HG02884 (cell line): ENCODE data around the gene EPHA4.

Source experiments
- ATAC-seq: cut with Tn5 transposase; IDR thresholded peaks from one replicate; pipeline ENCODE4 v1.9.1; 2021; ENCODE audit warnings: mild to moderate bottlenecking, moderate library complexity; ENCODE audit not compliant: unreplicated experiment

EPHA4 gene

DNA sequence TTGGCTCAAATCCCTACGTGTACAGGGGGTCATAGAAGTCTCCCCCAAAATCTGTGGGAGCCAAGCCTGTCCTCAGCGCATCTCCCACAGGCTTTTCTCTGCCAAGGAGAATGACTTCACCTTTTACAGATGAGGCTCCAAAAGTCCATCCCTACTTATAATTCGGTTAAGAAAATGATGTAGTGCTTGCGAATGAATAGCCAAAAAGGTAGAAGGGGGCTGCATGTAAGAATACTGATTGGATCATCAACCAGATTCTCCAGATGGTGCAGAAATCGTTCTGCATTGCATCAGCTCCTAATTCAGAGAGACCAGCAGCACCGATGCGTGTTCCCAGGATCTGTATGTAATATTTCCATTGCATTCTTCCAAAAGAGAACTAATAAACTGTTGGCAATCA, 91.9 kb downstream of the EPHA4 start:
- ATAC-seq: no peak

DNA sequence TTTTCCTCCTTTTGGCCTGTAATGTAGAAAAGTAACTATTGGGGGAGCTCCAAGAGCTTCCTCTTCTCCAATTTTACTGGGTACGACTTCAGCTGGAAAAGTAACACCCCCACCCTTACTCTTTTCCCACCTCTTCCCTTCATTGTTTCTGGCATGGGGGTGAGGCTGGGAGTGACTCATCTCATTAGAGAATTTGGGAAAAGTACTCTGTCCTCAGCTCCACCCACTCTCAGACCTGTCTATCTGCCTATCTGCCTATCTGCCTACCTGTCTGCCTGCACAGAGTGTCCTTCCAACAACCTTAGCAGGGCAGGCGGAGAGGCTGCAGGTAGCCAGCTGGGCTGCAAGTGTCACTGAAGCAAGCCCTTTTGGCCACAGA, 93.6 kb downstream of the EPHA4 start:
- no peak for ATAC-seq

DNA sequence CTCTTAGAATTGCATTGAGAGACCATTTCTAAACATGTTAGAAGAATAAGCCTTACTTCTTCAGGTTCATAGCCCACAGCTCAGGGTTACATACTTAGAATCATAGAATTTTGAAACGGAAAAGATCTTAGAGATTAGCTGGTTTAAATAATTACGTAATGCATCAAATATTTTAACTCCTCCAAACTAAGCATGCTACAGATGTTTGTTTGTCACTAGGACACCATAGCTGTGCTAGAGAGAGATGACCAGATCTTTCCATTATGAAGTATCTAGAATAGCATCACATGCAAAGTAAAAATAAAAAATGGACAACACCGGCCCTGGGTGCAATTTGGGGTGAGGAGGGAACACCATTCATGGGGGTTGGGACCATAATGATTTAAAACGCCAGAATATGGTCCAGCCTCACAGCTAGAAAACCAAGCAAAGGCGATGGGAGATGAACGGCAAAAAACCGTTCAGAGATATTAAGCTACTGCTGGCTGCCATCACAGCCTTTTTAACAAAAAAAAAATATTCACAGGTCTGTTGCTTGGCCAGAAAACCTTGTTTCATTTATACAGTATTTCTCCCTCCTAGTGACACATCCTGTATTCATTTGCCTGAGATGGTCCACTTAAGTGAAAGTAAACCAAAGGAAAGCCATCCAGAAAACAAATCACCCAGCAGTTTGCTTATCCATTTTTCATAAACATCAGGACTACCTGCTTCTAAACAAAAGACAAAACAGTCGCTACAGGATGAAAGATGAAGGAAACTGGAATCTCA, 94.2 kb downstream of the EPHA4 start:
- no peak for ATAC-seq

DNA sequence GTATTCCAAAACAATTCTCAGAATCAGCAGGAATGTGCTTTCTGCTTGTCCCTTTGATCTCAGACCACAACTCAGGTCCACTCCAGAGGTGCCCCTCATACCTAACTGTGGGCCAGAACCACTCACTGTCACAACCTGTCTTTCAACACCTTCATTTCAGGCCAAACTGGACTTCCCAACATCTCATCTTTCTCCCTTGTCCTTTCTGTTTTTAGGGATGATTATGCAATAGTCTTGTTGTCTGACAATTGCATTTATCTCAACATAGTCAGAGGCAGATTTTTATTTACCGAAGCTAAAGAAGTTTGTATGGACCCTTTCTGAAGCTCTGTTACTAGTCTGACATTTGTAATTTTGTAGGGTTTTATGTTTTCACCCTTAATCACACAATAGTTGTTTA, 95.9 kb downstream of the EPHA4 start:
- no peak for ATAC-seq

DNA sequence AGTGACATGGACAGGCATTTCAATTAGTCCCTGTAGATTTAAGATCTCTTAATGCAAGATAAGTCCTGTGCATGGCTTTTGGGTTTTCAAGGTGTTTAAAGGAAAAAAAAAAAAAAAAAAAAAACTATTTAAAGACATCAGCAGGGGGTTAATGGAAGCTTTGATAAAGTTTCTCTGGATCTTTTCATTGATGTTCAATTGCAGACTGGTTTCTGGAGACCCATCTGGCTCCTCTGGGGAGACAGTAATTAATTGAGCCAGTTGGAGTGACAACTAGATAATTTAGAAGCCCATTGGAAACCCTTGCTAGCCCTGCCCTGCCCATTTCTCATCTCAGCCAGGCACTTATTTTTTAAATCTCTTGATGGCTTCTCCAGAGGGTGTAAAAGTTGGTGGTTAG, 98.7 kb downstream of the EPHA4 start:
- no peak for ATAC-seq

DNA sequence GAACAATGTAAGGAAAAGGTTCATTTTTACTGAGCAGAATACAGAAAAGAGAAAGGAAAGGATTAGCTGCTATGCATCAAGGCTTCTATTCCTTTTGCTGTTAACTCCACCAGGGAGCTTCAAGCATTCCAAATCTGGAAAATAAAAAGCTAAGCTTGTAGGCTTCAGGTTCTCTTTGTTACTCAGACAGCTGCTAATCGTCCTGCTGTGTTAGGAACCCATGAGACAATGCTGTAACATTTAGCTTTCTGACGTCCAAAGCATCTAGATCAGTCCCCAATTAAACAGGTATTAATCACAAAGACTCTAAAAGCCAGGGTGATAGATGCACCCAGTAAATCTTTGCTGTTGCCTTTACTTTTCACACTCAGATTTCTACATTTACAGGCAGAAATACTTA, 103.8 kb downstream of the EPHA4 start:
- ATAC-seq: no peak

DNA sequence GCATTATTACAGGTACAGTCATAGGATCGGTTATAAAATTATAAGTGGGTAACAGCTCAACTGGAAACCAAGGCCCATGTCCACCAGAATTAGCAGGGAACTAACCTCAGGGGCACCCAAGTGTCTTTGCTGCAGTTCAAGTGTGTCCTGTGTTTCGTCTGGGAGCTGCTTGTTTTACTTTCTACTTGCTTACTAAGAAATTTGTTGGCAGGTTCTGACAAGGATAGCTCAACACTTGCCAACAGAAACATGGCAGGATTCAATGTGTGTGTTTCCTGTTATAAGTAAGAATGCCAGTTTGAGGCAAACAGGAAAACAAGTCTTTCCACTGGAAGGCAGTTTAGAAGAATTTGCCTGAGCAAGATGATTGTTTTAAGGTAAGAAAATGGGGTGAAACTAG, 104.5 kb downstream of the EPHA4 start:
- ATAC-seq: no peak

DNA sequence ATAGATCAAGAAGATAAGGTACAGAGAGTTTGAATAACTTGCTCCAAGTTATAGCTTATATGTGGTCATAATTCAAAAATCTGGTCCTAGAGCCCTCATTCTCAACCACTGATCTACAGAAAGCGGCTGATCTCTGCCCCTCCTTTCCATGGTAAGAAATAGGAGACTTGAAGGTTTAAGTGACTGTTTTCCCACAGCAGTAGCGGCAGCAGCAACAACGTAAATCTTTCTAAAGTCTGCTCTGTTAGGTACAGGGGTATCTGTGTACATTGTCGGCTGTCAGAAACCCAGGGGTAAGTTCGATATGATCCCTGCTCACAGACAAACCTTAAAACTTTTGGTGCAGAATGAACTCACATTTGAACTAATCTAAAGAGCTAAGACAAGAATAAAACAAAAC, 105.4 kb downstream of the EPHA4 start:
- ATAC-seq: no peak

DNA sequence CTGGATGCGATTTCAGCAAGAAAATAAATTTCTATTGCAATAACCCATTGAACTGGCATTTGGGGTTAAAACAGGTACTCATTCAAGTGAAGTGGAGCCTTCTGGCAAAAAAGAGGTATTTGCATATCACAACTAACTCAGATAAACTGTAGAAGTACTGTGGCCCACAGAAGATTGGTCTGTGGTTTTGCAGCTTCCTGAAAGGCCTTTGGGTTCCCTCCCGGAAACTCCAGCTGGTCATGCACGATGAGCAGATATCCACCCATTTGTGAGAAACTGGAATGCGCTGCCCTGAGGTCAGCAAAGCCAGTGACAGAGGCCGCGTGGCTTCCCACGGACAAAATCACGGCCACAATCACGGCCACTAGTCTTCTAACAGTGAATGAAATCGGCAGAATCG, 106.3 kb downstream of the EPHA4 start:
- peak; percentile 70 for ATAC-seq

DNA sequence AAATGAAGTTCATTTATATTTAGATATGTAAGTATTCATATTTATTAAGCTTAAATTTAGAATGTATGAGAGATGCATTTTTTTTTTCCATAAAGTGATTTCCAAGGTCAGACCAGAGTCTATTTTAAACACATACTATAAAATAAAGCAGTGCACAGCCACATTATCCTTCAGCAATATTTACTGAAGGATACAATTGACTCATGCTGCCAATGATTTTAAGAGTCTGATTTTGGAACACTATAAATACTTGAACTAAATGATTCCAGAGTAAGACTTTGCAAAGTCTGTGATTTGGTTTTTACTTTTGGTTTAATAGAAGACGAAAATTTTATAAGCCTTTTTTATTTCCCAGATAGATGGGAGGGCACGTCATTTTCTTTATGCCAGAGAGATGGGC, 107.1 kb downstream of the EPHA4 start:
- ATAC-seq: no peak

DNA sequence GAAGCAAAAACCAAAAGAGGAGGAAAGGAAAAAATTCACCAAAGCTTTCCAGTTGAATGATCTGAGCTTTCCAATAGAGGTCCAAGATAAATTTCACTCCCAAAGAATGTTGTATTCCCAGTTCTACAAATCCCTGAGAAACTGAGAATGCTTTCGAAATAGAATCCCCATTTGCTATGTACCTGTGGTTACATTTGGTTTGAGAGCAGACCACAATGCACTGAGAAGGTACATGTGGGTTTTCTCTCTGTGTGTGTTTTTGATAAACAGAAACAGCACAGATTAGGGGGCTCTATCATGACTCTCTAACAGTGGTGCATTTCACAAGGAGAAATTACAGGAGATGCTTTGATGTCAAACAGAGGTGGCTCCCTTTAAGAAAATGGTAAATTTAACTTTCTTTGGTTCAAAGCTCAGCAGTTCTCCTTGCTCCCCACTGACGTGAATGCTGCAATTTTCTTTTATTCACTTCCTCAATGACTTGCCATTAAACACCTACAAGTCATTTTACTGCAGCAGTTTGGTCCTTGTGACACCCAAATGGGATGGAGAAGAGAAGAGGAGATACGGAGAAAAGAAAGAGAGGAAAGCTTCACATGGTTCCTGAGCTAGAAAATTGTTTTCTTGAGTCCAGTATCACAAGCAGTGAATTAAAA, 108.7 kb downstream of the EPHA4 start:
- ATAC-seq: no peak

DNA sequence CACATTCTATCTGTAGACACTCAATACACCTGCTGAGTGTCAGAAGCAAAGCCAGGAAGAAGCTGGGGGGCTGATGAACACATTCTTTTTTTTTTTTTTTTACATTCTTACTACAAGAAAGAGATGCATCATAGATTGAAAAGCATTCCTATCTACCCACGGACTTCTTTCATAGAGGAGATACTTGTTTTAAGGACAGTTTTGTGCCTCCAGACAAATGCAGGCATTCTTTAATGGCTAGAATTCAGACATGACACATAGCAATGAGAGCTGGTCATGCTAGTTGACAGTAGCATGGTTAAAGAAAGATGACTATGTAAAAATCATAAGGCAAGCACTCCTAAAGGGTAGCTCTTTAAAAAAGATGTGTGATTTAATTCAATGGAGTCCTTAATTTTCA, 110.2 kb downstream of the EPHA4 start:
- ATAC-seq: no peak

DNA sequence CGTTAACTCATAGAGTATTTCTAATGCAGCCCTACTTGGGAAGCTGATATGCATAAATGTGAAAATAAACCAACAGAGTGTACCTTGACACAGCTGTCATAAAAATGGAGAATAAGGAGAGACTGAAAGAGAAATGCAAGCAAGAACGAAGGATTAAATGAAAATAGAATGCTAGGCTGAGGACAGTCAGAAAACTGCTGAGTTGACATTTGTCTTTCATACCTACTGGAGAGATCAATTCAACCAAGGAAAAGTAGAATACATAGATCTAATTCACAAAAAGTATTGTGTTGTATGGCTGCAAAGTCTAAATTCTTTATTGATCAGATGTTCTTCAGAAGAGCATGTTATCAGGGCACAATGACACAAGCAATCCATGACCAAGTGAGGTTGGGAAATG, 112.0 kb downstream of the EPHA4 start:
- ATAC-seq: no peak

DNA sequence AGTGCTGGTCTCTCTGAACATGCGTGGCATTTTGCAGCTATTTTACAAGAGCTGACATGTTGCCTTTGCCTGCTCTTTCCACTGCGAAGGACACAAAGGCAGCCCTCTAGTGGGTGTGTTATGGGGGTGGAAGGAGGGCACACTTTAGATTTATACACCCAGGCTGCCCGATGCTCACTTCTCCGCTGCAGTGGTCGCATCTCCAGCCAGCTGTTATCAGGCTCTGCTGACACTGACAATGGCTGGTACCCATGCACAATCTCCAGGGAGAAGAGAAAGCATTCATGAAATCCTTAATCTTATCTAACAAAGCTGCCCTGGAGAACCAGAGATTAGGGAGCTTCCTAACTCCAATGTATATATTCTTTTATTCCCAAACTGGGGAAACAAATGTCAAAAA, 113.5 kb downstream of the EPHA4 start:
- no peak for ATAC-seq

DNA sequence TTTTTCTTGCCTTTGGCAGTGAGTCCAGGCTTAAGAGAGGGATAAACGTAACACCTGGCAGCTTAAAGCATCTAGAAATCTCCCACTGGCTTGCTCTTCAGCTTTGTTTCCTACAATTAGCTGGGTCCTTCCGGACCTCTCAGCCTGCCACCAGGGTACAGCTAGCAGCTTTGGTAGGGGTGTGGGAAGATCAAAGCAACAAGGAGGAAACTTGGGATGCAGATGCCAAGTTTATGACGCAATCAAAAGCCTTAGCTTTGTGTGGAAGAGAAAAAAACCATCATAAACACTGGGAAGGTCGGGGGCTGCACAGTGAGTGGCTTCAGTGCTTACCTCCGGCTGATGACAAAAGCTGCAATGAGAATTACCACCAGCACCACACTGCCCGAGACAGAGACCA, 116.9 kb downstream of the EPHA4 start:
- ATAC-seq: no peak

DNA sequence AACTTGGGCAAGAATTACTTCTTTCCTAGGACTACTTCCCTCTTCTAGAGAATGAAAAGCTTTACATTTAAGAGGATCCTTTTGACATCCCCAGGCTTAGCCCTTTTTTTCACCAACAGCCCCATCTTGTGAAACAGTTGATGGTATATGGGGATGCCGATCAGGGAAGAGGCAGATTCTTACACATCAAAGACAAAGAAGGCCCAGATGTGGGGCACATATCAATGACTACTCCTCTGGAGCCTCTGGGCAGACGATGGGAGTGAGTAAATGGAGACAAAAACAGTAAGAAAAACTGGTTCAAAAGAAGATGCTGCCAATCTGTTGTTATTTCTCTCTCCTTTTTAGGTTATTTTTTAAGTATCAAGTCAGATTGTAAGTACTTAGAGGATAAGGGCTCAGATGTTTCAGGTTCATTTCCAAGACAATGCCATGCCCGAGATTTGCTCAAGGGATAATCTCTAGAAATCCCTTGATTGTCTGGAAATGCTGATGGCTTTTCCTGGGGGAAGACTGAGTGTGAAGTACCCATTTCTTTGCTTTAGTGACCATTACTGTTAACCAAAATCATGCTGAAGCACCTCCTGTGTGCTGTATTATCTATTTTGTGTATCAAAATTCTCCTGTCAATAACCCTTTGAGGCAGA, 117.5 kb downstream of the EPHA4 start:
- ATAC-seq: no peak

DNA sequence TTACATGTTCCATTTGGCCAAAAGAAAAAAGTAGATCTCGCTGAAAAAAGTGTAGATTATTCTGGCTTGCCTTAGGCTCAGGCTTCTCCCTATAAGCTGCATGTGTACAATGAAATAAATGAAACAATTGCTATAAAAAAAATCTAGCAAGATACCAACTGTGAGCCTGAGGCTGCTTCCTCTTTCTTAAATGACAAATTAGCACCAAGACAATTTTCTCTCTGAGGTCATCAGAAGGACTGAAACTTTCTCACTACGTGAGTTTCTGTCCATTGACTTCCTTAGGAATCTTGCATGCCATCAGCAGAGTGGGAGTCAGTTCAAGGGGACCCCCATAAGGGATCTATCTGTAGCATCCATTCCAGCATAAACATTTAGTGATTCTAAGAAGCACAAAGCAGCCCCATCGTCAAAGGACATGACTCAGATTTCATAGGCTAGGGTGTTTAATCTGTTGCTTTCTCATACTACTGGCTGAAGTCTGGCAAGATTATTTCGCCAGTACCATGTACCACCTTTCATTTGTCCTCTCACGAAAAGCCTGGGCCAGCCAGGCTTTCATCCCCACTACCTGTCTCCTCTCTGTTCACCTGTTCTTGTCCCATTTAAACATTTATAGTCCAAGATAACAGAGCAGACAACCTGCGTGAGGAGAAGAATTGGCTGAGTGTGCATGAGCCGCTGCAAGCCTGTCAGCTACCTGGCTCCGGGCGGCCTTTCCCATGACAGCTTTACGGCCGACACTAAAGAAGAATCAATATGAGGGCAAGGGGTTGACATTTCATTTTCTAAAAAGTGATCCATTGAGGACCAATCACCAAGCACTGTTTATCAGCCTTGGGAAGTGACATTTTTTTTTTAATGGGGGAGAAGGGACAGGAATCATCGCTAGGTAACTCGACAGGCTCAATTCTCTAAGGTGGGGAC, 120.0 kb downstream of the EPHA4 start:
- no peak for ATAC-seq

DNA sequence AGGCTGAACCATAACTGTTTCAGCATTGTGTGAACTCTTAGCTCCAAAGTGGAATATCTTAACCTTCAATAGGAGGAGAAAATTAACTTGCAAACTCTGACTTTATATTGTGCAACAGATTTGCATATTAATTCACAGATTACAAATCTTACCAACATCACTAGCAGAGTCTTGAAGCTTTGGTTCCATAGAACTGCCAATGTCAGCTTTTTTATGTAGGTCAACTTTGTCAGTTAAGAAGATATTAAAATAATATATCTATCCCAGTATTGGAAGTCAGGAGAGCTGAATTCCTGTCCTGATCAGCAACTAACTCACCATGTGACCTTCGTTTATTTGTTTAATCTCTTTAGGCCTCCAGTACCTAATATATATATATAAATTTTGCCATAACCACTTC, 121.8 kb downstream of the EPHA4 start:
- ATAC-seq: no peak

DNA sequence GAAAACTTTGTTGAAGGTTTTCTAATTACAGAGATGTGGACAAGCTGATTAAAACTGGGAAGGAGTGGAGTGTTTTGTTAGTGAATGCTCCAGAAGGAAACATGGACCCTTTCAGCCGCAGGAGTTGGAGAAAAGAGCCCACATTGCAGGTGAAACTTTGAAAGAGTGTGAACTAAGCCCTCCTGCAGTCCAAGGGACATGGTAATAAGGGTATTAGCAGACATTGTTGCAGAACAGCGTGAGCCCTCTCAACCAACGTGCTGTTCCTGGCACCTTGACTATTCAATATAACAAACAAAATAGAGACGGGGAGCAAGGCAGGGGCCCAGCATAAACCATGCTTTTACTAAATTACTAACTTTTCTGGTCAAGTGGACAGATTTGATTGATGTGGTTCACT, 122.7 kb downstream of the EPHA4 start:
- ATAC-seq: no peak

DNA sequence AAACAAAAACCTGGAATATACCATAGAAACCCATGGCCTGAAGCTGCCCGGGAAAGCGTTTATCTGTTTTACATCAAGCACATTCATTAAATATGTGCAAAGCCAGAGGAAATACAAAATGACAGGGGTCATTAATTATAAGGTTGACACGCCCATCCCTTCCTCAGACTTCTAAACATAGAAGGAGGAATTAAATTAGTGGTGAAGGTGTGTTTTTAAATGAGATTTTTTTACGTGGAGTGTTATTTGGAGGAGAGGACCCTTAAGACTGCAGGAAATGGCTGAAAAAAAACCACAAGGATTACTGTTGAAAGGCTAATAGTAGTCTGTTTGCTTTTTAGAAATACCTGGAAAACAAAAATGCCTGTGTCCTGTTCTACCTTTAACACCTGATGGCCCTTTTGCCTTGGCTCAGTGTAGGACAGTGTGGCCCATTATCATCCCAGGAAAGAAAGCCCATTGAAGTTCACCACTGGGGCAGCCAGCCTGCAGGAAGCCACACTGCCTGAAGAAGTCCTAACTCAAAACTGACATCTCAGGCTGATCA, 123.2 kb downstream of the EPHA4 start:
- ATAC-seq: no peak
